GM12892 (cell line): ENCODE measurements around the gene IGFBP2.

Source experiments
- POLR2A ChIP-seq: IDR thresholded peaks from 2 replicates; pipeline ENCODE4 v1.6.1; 2011; ENCODE audit warnings: low read depth, low read length, control low read depth
- POLR2AphosphoS5 ChIP-seq: IDR thresholded peaks from 2 replicates; pipeline ENCODE4 v1.6.1; 2011; ENCODE audit warnings: low read depth, low read length, control low read depth

- no peak for TF ChIP-seq POLR2AphosphoS5
- no peak for TF ChIP-seq POLR2A
These were observed 6.9 kb upstream of the IGFBP2 start for GRCh38 chr2:216626168-216626874.
